ENCODE results near the gene FRG2.
"Not testable (repeated sequence)": the region's sequence is repeated elsewhere in the genome, so short reads cannot be mapped to it uniquely, and the experiment has no call there.

FRG2 gene

GRCh38 chr4:190020790-190021717, 6.0 kb downstream of the FRG2 start:
- no CpG with 5 or more reads among the region's 55 CpGs for whole genome bisulfite sequencing, 2 donors (ENCODE audit: extremely low coverage in 2 of 2, insufficient read length in 2 of 2, insufficient replicate concordance in 1 of 2)

GRCh38 chr4:190019859-190020463, 7.1 kb downstream of the FRG2 start:
- not testable (repeated sequence) for DNase-seq (ENCODE audit: low spot score); H3K14ac ChIP-seq (ENCODE audit: low read length); H2BK12ac ChIP-seq (ENCODE audit: low read length); H3K4ac ChIP-seq (ENCODE audit: low read length); H3K27ac ChIP-seq (replicated peaks; ENCODE audit: low read length); H4K91ac ChIP-seq (ENCODE audit: low read depth, low read length, poor library complexity); H2BK5ac ChIP-seq (ENCODE audit: low read length); H3K4me1 ChIP-seq (ENCODE audit: control insufficient read depth in 2 of 2, insufficient read depth in 1 of 2, low read depth in 1 of 2, low read length in 2 of 2); H3K4me3 ChIP-seq (ENCODE audit: low read length in 2 of 2); H3K79me1 ChIP-seq (ENCODE audit: low read depth, low read length); H3K18ac ChIP-seq (ENCODE audit: low read length); H2BK15ac ChIP-seq (ENCODE audit: low read length); H2BK120ac ChIP-seq (ENCODE audit: low read depth, low read length); H3K23ac ChIP-seq (ENCODE audit: low read depth, low read length, poor library complexity); H3K4me2 ChIP-seq (ENCODE audit: insufficient read depth, low read length, poor library complexity, severe bottlenecking); H4K8ac ChIP-seq (ENCODE audit: low read depth, low read length); H3K36me3 ChIP-seq (replicated peaks in 1 of 2; ENCODE audit: control insufficient read depth in 2 of 2, insufficient read depth in 2 of 2, low read length in 2 of 2); H3K9ac ChIP-seq (ENCODE audit: low read depth, low read length, poor library complexity); H2AK5ac ChIP-seq (ENCODE audit: low read depth, low read length)
- no CpG with 5 or more reads among the region's 29 CpGs for WGBS, 2 donors (ENCODE audit: extremely low coverage in 2 of 2, insufficient read length in 2 of 2, insufficient replicate concordance in 1 of 2)
- peaks cover 13 to 15% of the 10 kb centered on the region in 2 donors for H3K9me3 ChIP-seq (replicated peaks in 1 of 2; ENCODE audit: control insufficient read depth in 2 of 2, insufficient read depth in 1 of 2, low read depth in 1 of 2, low read length in 2 of 2)
- H2AFZ ChIP-seq (ENCODE audit: low read length): peak overlapping the region; percentile 86
- H3K27me3 ChIP-seq (ENCODE audit: control insufficient read depth in 3 of 3, insufficient read depth in 3 of 3, low read depth in 1 of 3, low read length in 3 of 3): peaks cover 55 to 72% (median 72%) of the 10 kb centered on the region in 3 experiments

More at GRCh38 chr4:190020790-190021717, 6.0 kb downstream of the FRG2 start:
- H2BK15ac ChIP-seq (ENCODE audit: low read length): no peak overlapping the region
- H3K4me2 ChIP-seq (ENCODE audit: insufficient read depth, low read length, poor library complexity, severe bottlenecking): peak overlapping the region; percentile 54
- H2BK120ac ChIP-seq (ENCODE audit: low read depth, low read length): peak overlapping the region; percentile 47
- H3K14ac ChIP-seq (ENCODE audit: low read length): peak overlapping the region; percentile 6
- H2BK5ac ChIP-seq (ENCODE audit: low read length): peak overlapping the region; percentile 13
- H2BK12ac ChIP-seq (ENCODE audit: low read length): no peak overlapping the region
- peaks cover 0 to 4% of the 10 kb centered on the region in 2 donors for H3K4me1 ChIP-seq (ENCODE audit: control insufficient read depth in 2 of 2, insufficient read depth in 1 of 2, low read depth in 1 of 2, low read length in 2 of 2)
- no peak overlapping the region for H4K8ac ChIP-seq (ENCODE audit: low read depth, low read length)
- peak overlapping the region; percentile 83 for H3K18ac ChIP-seq (ENCODE audit: low read length)
- no peaks in the 10 kb centered on the region for H3K36me3 ChIP-seq (replicated peaks in 1 of 2; ENCODE audit: control insufficient read depth in 2 of 2, insufficient read depth in 2 of 2, low read length in 2 of 2)
- no peak overlapping the region for H4K91ac ChIP-seq (ENCODE audit: low read depth, low read length, poor library complexity)
- peak overlapping the region; percentile 3 to 27 for H3K4me3 ChIP-seq (ENCODE audit: low read length in 2 of 2)
- no peak overlapping the region for H3K4ac ChIP-seq (ENCODE audit: low read length)
- no peak overlapping the region for H2AK5ac ChIP-seq (ENCODE audit: low read depth, low read length)
- peaks cover 9% of the 10 kb centered on the region in 2 donors for H3K9me3 ChIP-seq (replicated peaks in 1 of 2; ENCODE audit: control insufficient read depth in 2 of 2, insufficient read depth in 1 of 2, low read depth in 1 of 2, low read length in 2 of 2)
- no peaks in the 10 kb centered on the region for H3K79me1 ChIP-seq (ENCODE audit: low read depth, low read length)
- peak overlapping the region; percentile 82 for H3K9ac ChIP-seq (ENCODE audit: low read depth, low read length, poor library complexity)
- no peak overlapping the region for H3K23ac ChIP-seq (ENCODE audit: low read depth, low read length, poor library complexity)
- H2AFZ ChIP-seq (ENCODE audit: low read length): peak overlapping the region; percentile 86
- H3K27ac ChIP-seq (replicated peaks; ENCODE audit: low read length): no peak overlapping the region
- DNase-seq (ENCODE audit: low spot score): no peak
- peaks cover 44 to 61% (median 61%) of the 10 kb centered on the region in 3 experiments for H3K27me3 ChIP-seq (ENCODE audit: control insufficient read depth in 3 of 3, insufficient read depth in 3 of 3, low read depth in 1 of 3, low read length in 3 of 3)

DNA sequence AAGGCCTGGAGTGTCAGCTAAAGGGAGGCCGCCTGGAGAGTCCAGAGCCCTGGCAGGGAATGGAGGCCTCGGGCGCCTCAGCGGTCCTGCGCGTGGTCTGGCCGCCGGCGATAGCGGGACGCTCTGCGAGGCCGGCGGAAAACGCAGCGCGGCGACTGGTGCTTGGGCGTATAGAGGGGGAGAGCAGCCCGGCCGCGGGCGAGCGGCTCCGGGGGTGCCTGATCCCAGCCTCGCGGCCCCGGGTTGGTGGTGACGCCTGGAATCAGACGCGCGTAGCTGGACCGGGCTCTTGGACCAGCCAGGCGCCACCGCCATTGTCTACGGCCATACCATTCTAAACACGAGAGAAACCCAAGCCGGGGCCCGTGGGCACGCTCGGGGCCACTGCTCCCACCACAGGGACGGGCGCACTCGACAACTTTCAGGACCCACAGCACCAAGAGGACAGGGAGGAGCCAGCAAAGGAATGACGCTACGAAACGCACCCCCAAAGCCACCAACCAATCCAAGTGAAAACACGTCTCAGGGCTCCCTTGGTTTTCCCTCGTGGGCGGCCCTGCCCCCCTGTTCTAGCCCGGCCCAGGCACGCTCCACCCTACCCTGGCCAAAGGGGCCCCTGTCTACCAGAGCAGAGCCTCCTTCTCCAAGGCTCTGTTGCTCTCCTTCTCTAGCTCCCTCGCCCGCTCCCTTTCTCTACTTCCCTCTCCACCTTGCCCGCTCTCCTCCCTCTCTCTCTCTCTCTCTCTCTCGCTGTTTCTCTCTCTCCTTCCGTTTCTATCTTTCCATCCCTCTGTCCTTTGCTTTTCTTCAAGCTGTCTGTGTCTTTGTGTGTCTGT, 7.8 kb downstream of the FRG2 start:
- no peak overlapping the region for H2AK5ac ChIP-seq (ENCODE audit: low read depth, low read length)
- H2AFZ ChIP-seq (ENCODE audit: low read length): peak overlapping the region; percentile 74
- H3K18ac ChIP-seq (ENCODE audit: low read length): peak overlapping the region; percentile 76
- DNase-seq (ENCODE audit: low spot score): no peak
- H4K91ac ChIP-seq (ENCODE audit: low read depth, low read length, poor library complexity): no peak overlapping the region
- H3K4ac ChIP-seq (ENCODE audit: low read length): no peak overlapping the region
- peaks cover 0 to 4% of the 10 kb centered on the region in 2 donors for H3K4me1 ChIP-seq (ENCODE audit: control insufficient read depth in 2 of 2, insufficient read depth in 1 of 2, low read depth in 1 of 2, low read length in 2 of 2)
- no peaks in the 10 kb centered on the region for H3K79me1 ChIP-seq (ENCODE audit: low read depth, low read length)
- no peak overlapping the region for H2BK15ac ChIP-seq (ENCODE audit: low read length)
- H3K9me3 ChIP-seq (replicated peaks in 1 of 2; ENCODE audit: control insufficient read depth in 2 of 2, insufficient read depth in 1 of 2, low read depth in 1 of 2, low read length in 2 of 2): peaks cover 13 to 15% of the 10 kb centered on the region in 2 donors
- H3K27me3 ChIP-seq (ENCODE audit: control insufficient read depth in 3 of 3, insufficient read depth in 3 of 3, low read depth in 1 of 3, low read length in 3 of 3): peaks cover 55 to 80% (median 77%) of the 10 kb centered on the region in 3 experiments
- no CpG with 5 or more reads among the region's 57 CpGs for WGBS, 2 donors (ENCODE audit: extremely low coverage in 2 of 2, insufficient read length in 2 of 2, insufficient replicate concordance in 1 of 2)
- H3K27ac ChIP-seq (replicated peaks; ENCODE audit: low read length): no peak overlapping the region
- no peaks in the 10 kb centered on the region for H3K36me3 ChIP-seq (replicated peaks in 1 of 2; ENCODE audit: control insufficient read depth in 2 of 2, insufficient read depth in 2 of 2, low read length in 2 of 2)
- no peak overlapping the region for H3K4me3 ChIP-seq (ENCODE audit: low read length in 2 of 2)
- H3K23ac ChIP-seq (ENCODE audit: low read depth, low read length, poor library complexity): peak overlapping the region; percentile 43
- peak overlapping the region; percentile 21 for H3K14ac ChIP-seq (ENCODE audit: low read length)
- H2BK12ac ChIP-seq (ENCODE audit: low read length): no peak overlapping the region
- H2BK5ac ChIP-seq (ENCODE audit: low read length): no peak overlapping the region
- peak overlapping the region; percentile 44 for H3K9ac ChIP-seq (ENCODE audit: low read depth, low read length, poor library complexity)
- no peak overlapping the region for H4K8ac ChIP-seq (ENCODE audit: low read depth, low read length)
- no peak overlapping the region for H2BK120ac ChIP-seq (ENCODE audit: low read depth, low read length)
- H3K4me2 ChIP-seq (ENCODE audit: insufficient read depth, low read length, poor library complexity, severe bottlenecking): peak overlapping the region; percentile 57
